PFSK-1 (cell line): ENCODE data around the gene TENT5C.

Experiments
- FOXP2 ChIP-seq: optimal IDR thresholded peaks from 2 replicates; pipeline ENCODE3; 2011; ENCODE audit warnings: borderline replicate concordance, control low read depth, inconsistent platforms; ENCODE audit not compliant: insufficient read depth; ENCODE audit errors: extremely low read length, extremely low read depth
- POLR2AphosphoS5 ChIP-seq: IDR thresholded peaks from 2 replicates; pipeline ENCODE4 v1.6.1; 2012; ENCODE audit warnings: low read depth, mild to moderate bottlenecking, control low read depth, low read length, moderate library complexity
- SIN3A ChIP-seq: IDR thresholded peaks from 2 replicates; pipeline ENCODE4 v1.6.1; 2012; ENCODE audit warnings: mild to moderate bottlenecking, low read length, moderate library complexity, borderline replicate concordance; ENCODE audit not compliant: insufficient read depth
- TAF1 ChIP-seq: IDR thresholded peaks from 2 replicates; pipeline ENCODE4 v1.6.1; 2012; ENCODE audit warnings: low read length, control low read depth, borderline replicate concordance; ENCODE audit not compliant: insufficient read depth
- TF ChIP-seq, protein P1 (sequence below), 2 experiments: IDR thresholded peaks; 2 replicates each; pipeline versions ENCODE4 v1.6.1 to v1.8.0; 2011 to 2012; ENCODE audit warnings: low read depth in 2 of 2, low read length in 2 of 2, control low read depth in 1 of 2, inconsistent platforms in 1 of 2, mild to moderate bottlenecking in 1 of 2, moderate library complexity in 1 of 2; ENCODE audit not compliant: insufficient read depth in 1 of 2

The TENT5C gene

GRCh38 chr1:117674521-117675400 lies 68.9 kb downstream of the TENT5C start:
- TF ChIP-seq SIN3A (no peak), FOXP2 (no peak), TAF1 (no peak)

GRCh38 chr1:117675907-117676430 lies 70.1 kb downstream of the TENT5C start:
- TF ChIP-seq FOXP2 (no peak), TAF1 (no peak), SIN3A (no peak), POLR2AphosphoS5 (no peak)
- TF ChIP-seq, protein P1, sequence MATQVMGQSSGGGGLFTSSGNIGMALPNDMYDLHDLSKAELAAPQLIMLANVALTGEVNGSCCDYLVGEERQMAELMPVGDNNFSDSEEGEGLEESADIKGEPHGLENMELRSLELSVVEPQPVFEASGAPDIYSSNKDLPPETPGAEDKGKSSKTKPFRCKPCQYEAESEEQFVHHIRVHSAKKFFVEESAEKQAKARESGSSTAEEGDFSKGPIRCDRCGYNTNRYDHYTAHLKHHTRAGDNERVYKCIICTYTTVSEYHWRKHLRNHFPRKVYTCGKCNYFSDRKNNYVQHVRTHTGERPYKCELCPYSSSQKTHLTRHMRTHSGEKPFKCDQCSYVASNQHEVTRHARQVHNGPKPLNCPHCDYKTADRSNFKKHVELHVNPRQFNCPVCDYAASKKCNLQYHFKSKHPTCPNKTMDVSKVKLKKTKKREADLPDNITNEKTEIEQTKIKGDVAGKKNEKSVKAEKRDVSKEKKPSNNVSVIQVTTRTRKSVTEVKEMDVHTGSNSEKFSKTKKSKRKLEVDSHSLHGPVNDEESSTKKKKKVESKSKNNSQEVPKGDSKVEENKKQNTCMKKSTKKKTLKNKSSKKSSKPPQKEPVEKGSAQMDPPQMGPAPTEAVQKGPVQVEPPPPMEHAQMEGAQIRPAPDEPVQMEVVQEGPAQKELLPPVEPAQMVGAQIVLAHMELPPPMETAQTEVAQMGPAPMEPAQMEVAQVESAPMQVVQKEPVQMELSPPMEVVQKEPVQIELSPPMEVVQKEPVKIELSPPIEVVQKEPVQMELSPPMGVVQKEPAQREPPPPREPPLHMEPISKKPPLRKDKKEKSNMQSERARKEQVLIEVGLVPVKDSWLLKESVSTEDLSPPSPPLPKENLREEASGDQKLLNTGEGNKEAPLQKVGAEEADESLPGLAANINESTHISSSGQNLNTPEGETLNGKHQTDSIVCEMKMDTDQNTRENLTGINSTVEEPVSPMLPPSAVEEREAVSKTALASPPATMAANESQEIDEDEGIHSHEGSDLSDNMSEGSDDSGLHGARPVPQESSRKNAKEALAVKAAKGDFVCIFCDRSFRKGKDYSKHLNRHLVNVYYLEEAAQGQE (IDR thresholded peaks at IDR 0.05; ENCODE audit: insufficient read depth in 1 of 2, low read depth in 2 of 2, low read length in 2 of 2), result no peak

DNA sequence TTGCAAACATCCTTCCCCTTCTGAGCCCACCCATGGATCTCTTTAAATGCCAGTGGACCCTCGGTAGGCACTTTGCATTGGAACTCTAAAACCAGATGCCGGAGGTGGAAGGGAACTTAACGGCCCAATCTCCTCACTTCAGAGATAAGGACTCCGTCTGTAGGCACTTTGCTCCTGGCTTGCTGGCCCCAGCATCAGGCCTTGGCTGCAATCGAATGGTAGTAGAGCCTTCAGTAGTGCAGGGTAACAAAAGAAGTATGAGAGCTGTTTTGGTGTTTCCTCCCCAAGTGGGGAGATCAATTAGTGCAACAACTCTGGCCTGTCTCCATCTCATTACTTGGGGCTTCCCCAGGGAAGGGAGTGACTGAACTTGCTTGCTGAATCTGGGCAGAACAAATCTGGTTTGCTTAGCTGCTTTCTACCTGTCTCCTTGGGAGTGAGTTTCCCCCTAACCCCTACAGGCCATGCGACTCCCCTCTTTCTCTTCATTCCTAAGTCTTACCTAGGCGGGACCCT lies 70.8 kb downstream of the TENT5C start:
- TF ChIP-seq POLR2AphosphoS5, result no peak
- TF ChIP-seq FOXP2, result no peak
- no peak for TF ChIP-seq SIN3A
- TF ChIP-seq, protein P1 (IDR thresholded peaks at IDR 0.05; ENCODE audit: insufficient read depth in 1 of 2, low read depth in 2 of 2, low read length in 2 of 2), result no peak
- no peak for TF ChIP-seq TAF1
